Activated naive CD8-positive, alpha-beta T cell treated with anti-CD3 and anti-CD28 coated beads for 36 hours (primary cell): ENCODE data around the gene AP2A2. TPM values are rescaled to one million over a fixed set of nuclear protein-coding genes. Genes with fewer than 3 reads are reported as not detected.

Experiments
- DNase-seq: peaks from one replicate; pipeline ENCODE4 v3.0.0; 2021
- H3K27ac Mint-ChIP-seq: one replicate; pipeline ENCODE4 v1.8.0; 2022; ENCODE audit warnings: mild to moderate bottlenecking, moderate library complexity, mixed read lengths
- H3K27me3 Mint-ChIP-seq: one replicate; pipeline ENCODE4 v1.8.0; 2022; ENCODE audit warnings: mild to moderate bottlenecking, mixed read lengths
- H3K36me3 Mint-ChIP-seq: one replicate; pipeline ENCODE4 v1.8.0; 2021; ENCODE audit warnings: mild to moderate bottlenecking, mixed read lengths
- H3K4me1 Mint-ChIP-seq: one replicate; pipeline ENCODE4 v1.8.0; 2021; ENCODE audit warnings: mixed read lengths
- H3K4me3 Mint-ChIP-seq: one replicate; pipeline ENCODE4 v1.8.0; 2022; ENCODE audit warnings: mild to moderate bottlenecking, moderate library complexity, mixed read lengths
- H3K9me3 Mint-ChIP-seq: one replicate; pipeline ENCODE4 v1.8.0; 2022; ENCODE audit warnings: mixed read lengths
- total RNA-seq, 2 experiments: library from RNA; stranded (reverse); gene quantifications; one replicate each; pipeline ENCODE4 v1.2.3, GENCODE V29; 2021

AP2A2 gene
- total RNA-seq, 2 experiments from 2014 or later, result 26.3 to 30.3 TPM

- peaks cover 51% of the 10 kb centered on the region for H3K4me1 Mint-ChIP-seq
- H3K27me3 Mint-ChIP-seq, result no peaks in the 10 kb centered on the region
Observed at GRCh38 chr11:928786-929185, 3.1 kb downstream of the AP2A2 start.

GRCh38 chr11:929405-929804 is 3.7 kb downstream of the AP2A2 start:
- H3K4me1 Mint-ChIP-seq, result peaks cover 54% of the 10 kb centered on the region

More at GRCh38 chr11:928786-929185, 3.1 kb downstream of the AP2A2 start:
- Mint-ChIP-seq H3K36me3 (peaks cover 5% of the 10 kb centered on the region), H3K27ac (no peak overlapping the region), H3K9me3 (no peaks in the 10 kb centered on the region), H3K4me3 (peak overlapping the region; percentile 29)
- DNase-seq, result no peak

GRCh38 chr11:931385-931784 is 5.7 kb downstream of the AP2A2 start:
- Mint-ChIP-seq H3K4me1 (peaks cover 57% of the 10 kb centered on the region), H3K27ac (no peak overlapping the region)

More at GRCh38 chr11:929405-929804, 3.7 kb downstream of the AP2A2 start:
- Mint-ChIP-seq H3K4me3 (no peak overlapping the region), H3K27me3 (no peaks in the 10 kb centered on the region), H3K27ac (no peak overlapping the region), H3K36me3 (peaks cover 5% of the 10 kb centered on the region), H3K9me3 (no peaks in the 10 kb centered on the region)
- DNase-seq, result no peak

GRCh38 chr11:932435-932834 is 6.8 kb downstream of the AP2A2 start:
- no peak overlapping the region for H3K27ac Mint-ChIP-seq

More at GRCh38 chr11:931385-931784, 5.7 kb downstream of the AP2A2 start:
- peaks cover 5% of the 10 kb centered on the region for H3K36me3 Mint-ChIP-seq
- H3K4me3 Mint-ChIP-seq, result no peak overlapping the region
- no peak for DNase-seq
- H3K27me3 Mint-ChIP-seq, result no peaks in the 10 kb centered on the region
- H3K9me3 Mint-ChIP-seq, result no peaks in the 10 kb centered on the region

GRCh38 chr11:933142-933851 is 7.6 kb downstream of the AP2A2 start:
- Mint-ChIP-seq H3K27ac (peak overlapping the region; percentile 9), H3K4me1 (peaks cover 55% of the 10 kb centered on the region), H3K9me3 (no peaks in the 10 kb centered on the region), H3K4me3 (no peak overlapping the region), H3K27me3 (no peaks in the 10 kb centered on the region), H3K36me3 (peaks cover 2% of the 10 kb centered on the region)
- DNase-seq, result no peak

More at GRCh38 chr11:932435-932834, 6.8 kb downstream of the AP2A2 start:
- Mint-ChIP-seq H3K4me3 (no peak overlapping the region), H3K4me1 (peaks cover 55% of the 10 kb centered on the region), H3K9me3 (no peaks in the 10 kb centered on the region), H3K27me3 (no peaks in the 10 kb centered on the region), H3K36me3 (no peaks in the 10 kb centered on the region)
- no peak for DNase-seq

GRCh38 chr11:933936-934335 is 8.3 kb downstream of the AP2A2 start:
- Mint-ChIP-seq H3K4me3 (no peak overlapping the region), H3K27me3 (no peaks in the 10 kb centered on the region), H3K27ac (no peak overlapping the region), H3K36me3 (peaks cover 2% of the 10 kb centered on the region), H3K4me1 (peaks cover 52% of the 10 kb centered on the region), H3K9me3 (no peaks in the 10 kb centered on the region)
- no peak for DNase-seq

GRCh38 chr11:934527-934926 is 8.9 kb downstream of the AP2A2 start:
- Mint-ChIP-seq H3K36me3 (peaks cover 2% of the 10 kb centered on the region), H3K4me1 (peaks cover 53% of the 10 kb centered on the region), H3K4me3 (no peak overlapping the region), H3K27ac (no peak overlapping the region), H3K27me3 (no peaks in the 10 kb centered on the region), H3K9me3 (no peaks in the 10 kb centered on the region)
- DNase-seq, result no peak

- Mint-ChIP-seq H3K4me1 (peaks cover 62% of the 10 kb centered on the region), H3K4me3 (no peak overlapping the region), H3K27ac (no peak overlapping the region), H3K27me3 (no peaks in the 10 kb centered on the region), H3K9me3 (no peaks in the 10 kb centered on the region), H3K36me3 (peaks cover 2% of the 10 kb centered on the region)
- no peak for DNase-seq
Observed at GRCh38 chr11:936199-936598, 10.5 kb downstream of the AP2A2 start.

GRCh38 chr11:937841-938261 is 12.2 kb downstream of the AP2A2 start:
- Mint-ChIP-seq H3K4me3 (no peak overlapping the region), H3K4me1 (peaks cover 63% of the 10 kb centered on the region), H3K27me3 (no peaks in the 10 kb centered on the region), H3K27ac (peak overlapping the region; percentile 54), H3K36me3 (peaks cover 2% of the 10 kb centered on the region), H3K9me3 (no peaks in the 10 kb centered on the region)
- peak; percentile 16 for DNase-seq

- peak overlapping the region; percentile 52 for H3K4me3 Mint-ChIP-seq
- peak overlapping the region; percentile 71 for H3K27ac Mint-ChIP-seq
- peaks cover 50% of the 10 kb centered on the region for H3K4me1 Mint-ChIP-seq
- H3K27me3 Mint-ChIP-seq, result no peaks in the 10 kb centered on the region
- H3K9me3 Mint-ChIP-seq, result no peaks in the 10 kb centered on the region
- H3K36me3 Mint-ChIP-seq, result peaks cover 4% of the 10 kb centered on the region
- no peak for DNase-seq
Observed at GRCh38 chr11:940496-941135, 14.9 kb downstream of the AP2A2 start.

- peak overlapping the region; percentile 50 for H3K27ac Mint-ChIP-seq
- H3K4me1 Mint-ChIP-seq, result peaks cover 38% of the 10 kb centered on the region
- peaks cover 1% of the 10 kb centered on the region for H3K9me3 Mint-ChIP-seq
- DNase-seq, result no peak
- peak overlapping the region; percentile 12 for H3K4me3 Mint-ChIP-seq
- H3K27me3 Mint-ChIP-seq, result no peaks in the 10 kb centered on the region
- peaks cover 9% of the 10 kb centered on the region for H3K36me3 Mint-ChIP-seq
Observed at GRCh38 chr11:942823-943222, 17.2 kb downstream of the AP2A2 start.

GRCh38 chr11:944711-945470 is 19.2 kb downstream of the AP2A2 start:
- no peak for DNase-seq
- Mint-ChIP-seq H3K27me3 (no peaks in the 10 kb centered on the region), H3K27ac (peak overlapping the region; percentile 1), H3K4me3 (no peak overlapping the region), H3K4me1 (peaks cover 25% of the 10 kb centered on the region), H3K9me3 (peaks cover 14% of the 10 kb centered on the region), H3K36me3 (peaks cover 26% of the 10 kb centered on the region)

- Mint-ChIP-seq H3K4me1 (peaks cover 14% of the 10 kb centered on the region), H3K27me3 (no peaks in the 10 kb centered on the region), H3K27ac (no peak overlapping the region), H3K9me3 (peaks cover 14% of the 10 kb centered on the region), H3K4me3 (no peak overlapping the region), H3K36me3 (peaks cover 32% of the 10 kb centered on the region)
- no peak for DNase-seq
Observed at GRCh38 chr11:945986-946385, 20.3 kb downstream of the AP2A2 start.

GRCh38 chr11:947744-948143 is 22.1 kb downstream of the AP2A2 start:
- H3K27ac Mint-ChIP-seq, result no peak overlapping the region
- peaks cover 32% of the 10 kb centered on the region for H3K36me3 Mint-ChIP-seq
- no peak for DNase-seq
- H3K27me3 Mint-ChIP-seq, result no peaks in the 10 kb centered on the region
- peaks cover 14% of the 10 kb centered on the region for H3K9me3 Mint-ChIP-seq
- H3K4me1 Mint-ChIP-seq, result peaks cover 11% of the 10 kb centered on the region
- H3K4me3 Mint-ChIP-seq, result no peak overlapping the region

GRCh38 chr11:951507-951906 is 25.8 kb downstream of the AP2A2 start:
- no peak for DNase-seq
- Mint-ChIP-seq H3K4me3 (no peak overlapping the region), H3K9me3 (peaks cover 14% of the 10 kb centered on the region), H3K27ac (no peak overlapping the region), H3K27me3 (no peaks in the 10 kb centered on the region), H3K36me3 (peaks cover 28% of the 10 kb centered on the region), H3K4me1 (peaks cover 28% of the 10 kb centered on the region)
